ENCODE results near the gene PHLDA3. TPM values are rescaled to one million over a fixed set of nuclear protein-coding genes. Genes with fewer than 3 reads are reported as not detected.

PHLDA3 gene
- total RNA-seq, 1 donor from 2014 or later: 0.18 TPM

GRCh38 chr1:201506557-201507359 lies 37.8 kb upstream of the PHLDA3 start, which contains the start of gene CSRP1:
Gene CSRP1, minus strand, starts transcription at chr1:201507123. Its CDS starts 10,820 bp downstream, at chr1:201496303.
- Mint-ChIP-seq H3K4me3 (peak within 1 kb of the TSS; percentile 88), H3K9me3 (no peaks in the 10 kb centered on the region), H3K27me3 (no peaks in the 10 kb centered on the region), H3K36me3 (ENCODE audit: low read depth) (peaks cover 6% of the 10 kb centered on the region), H3K27ac (peak within 1 kb of the TSS; percentile 76), H3K4me1 (peaks cover 31% of the 10 kb centered on the region)
- TF ChIP-seq CTCF (IDR thresholded peaks at IDR 0.05): no peak
- intact Hi-C loops (cut with micrococcal nuclease): loop anchor here (1.0 to 10.0 kb wide), 2 partner anchors 26 to 482 kb away; partner anchors contain the start of gene KIF21B
- ATAC-seq (ENCODE audit: low read depth) (peak; percentile 96), DNase-seq (peak; percentile 66)
- ChIA-PET POLR2A (interaction anchor here (0.6 to 1.8 kb wide), 4 partner anchors 20 to 717 kb away, joined by 3 to 8 read pairs (median 5); no protein-coding TSS in a partner anchor), CTCF (interaction anchor here (2.2 to 7.8 kb wide), 2 partner anchors 9 to 24 kb away, joined by 6 to 51 read pairs; no protein-coding TSS in a partner anchor)

- Mint-ChIP-seq H3K4me3 (peak overlapping the region; percentile 88), H3K4me1 (peaks cover 27% of the 10 kb centered on the region), H3K36me3 (ENCODE audit: low read depth) (peaks cover 6% of the 10 kb centered on the region), H3K27ac (peak overlapping the region; percentile 54), H3K27me3 (no peaks in the 10 kb centered on the region), H3K9me3 (no peaks in the 10 kb centered on the region)
- DNase-seq (no peak), ATAC-seq (ENCODE audit: low read depth) (no peak)
- intact Hi-C loops (cut with micrococcal nuclease): loop anchor here (10.0 kb wide), 1 partner anchor 481 kb away; the partner anchor contains the start of gene KIF21B
- POLR2A ChIA-PET: interaction anchor here (0.9 to 1.2 kb wide), 2 partner anchors 20 to 24 kb away, joined by 3 read pairs; no protein-coding TSS in a partner anchor
- CTCF ChIA-PET: interaction anchor here (2.2 to 7.8 kb wide), 2 partner anchors 10 to 24 kb away, joined by 6 to 51 read pairs; no protein-coding TSS in a partner anchor
- TF ChIP-seq CTCF (IDR thresholded peaks at IDR 0.05): no peak
Measured at GRCh38 chr1:201506092-201506491, 37.1 kb upstream of the PHLDA3 start.

- Mint-ChIP-seq H3K9me3 (no peaks in the 10 kb centered on the region), H3K4me1 (peaks cover 26% of the 10 kb centered on the region), H3K27ac (no peak overlapping the region), H3K27me3 (no peaks in the 10 kb centered on the region), H3K36me3 (ENCODE audit: low read depth) (peaks cover 6% of the 10 kb centered on the region), H3K4me3 (peak overlapping the region; percentile 88)
- no peak for TF ChIP-seq CTCF (IDR thresholded peaks at IDR 0.05)
- no peak for DNase-seq
- intact Hi-C loops (cut with micrococcal nuclease): loop anchor here (10.0 kb wide), 1 partner anchor 481 kb away; the partner anchor contains the start of gene KIF21B
- ChIA-PET CTCF (interaction anchor here (2.2 to 7.8 kb wide), 2 partner anchors 10 to 23 kb away, joined by 6 to 51 read pairs; no protein-coding TSS in a partner anchor), POLR2A (interaction anchor here (0.9 kb wide), 1 partner anchor 23 kb away, joined by 3 read pairs; no protein-coding TSS in a partner anchor)
- no peak for ATAC-seq (ENCODE audit: low read depth)
Measured at GRCh38 chr1:201505503-201505890, 36.5 kb upstream of the PHLDA3 start.

GRCh38 chr1:201504799-201505502 lies 36.0 kb upstream of the PHLDA3 start:
- intact Hi-C loops (cut with micrococcal nuclease): loop anchor here (10.0 kb wide), 1 partner anchor 480 kb away; the partner anchor contains the start of gene KIF21B
- TF ChIP-seq CTCF (IDR thresholded peaks at IDR 0.05): no peak
- no peaks in the 10 kb centered on the region for H3K27me3 Mint-ChIP-seq
- H3K27ac Mint-ChIP-seq: no peak overlapping the region
- peaks cover 26% of the 10 kb centered on the region for H3K4me1 Mint-ChIP-seq
- no peak for DNase-seq
- peaks cover 6% of the 10 kb centered on the region for H3K36me3 Mint-ChIP-seq (ENCODE audit: low read depth)
- ChIA-PET CTCF (interaction anchor here (3.6 to 7.8 kb wide), 2 partner anchors 8 to 23 kb away, joined by 28 to 51 read pairs; no protein-coding TSS in a partner anchor), POLR2A (no interaction called here)
- H3K9me3 Mint-ChIP-seq: no peaks in the 10 kb centered on the region
- ATAC-seq (ENCODE audit: low read depth): no peak
- H3K4me3 Mint-ChIP-seq: peak overlapping the region; percentile 88

Data from activated B cell treated with CpG ODN at 0.5 μM for 24 hours (primary cell).